ENCODE results near the gene FOXD2.

Gene FOXD2

DNA sequence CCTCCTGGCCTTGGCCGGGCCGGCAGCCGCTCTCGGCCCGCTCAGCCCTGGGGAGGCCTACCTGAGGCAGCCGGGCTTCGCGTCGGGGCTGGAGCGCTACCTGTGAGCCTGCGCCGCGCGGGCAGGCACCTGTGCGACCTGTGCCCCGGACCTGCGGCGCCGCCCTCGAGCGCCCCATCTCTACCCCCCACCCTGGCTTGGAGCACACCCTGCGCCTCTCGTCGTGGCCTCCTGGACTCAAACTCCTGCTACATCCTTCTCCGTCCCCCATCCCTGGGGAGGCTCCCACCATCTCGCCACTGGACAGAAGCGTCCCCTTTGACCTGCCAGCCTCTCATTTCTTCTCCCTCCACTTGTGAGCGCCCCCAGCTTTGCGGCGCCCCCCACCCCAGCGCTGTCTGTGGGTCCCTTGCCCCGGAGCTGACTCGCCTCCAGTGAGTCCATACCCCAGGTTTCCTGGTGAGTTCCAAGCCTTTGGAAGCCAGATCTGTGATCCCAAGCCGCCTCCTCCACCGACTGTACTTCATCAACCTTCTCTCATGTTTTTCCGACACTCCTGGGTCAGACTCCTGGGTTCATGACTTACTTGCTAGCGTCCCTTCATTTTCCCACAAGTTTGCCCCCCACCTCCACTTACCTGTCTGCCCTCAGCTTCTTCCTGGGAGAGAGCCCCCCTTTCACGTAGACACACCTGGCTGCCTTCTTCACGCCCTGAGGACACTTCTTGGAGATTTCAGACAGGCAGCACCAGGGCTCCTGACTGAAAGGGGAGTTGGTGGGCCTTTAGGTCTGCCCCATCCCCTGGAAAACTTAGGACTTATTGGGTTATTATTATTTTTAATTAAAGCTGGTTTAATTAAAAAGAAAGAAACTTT is 20.4 kb upstream of the FOXD2 start:
- no peak for DNase-seq

- DNase-seq, result no peak
Measured at GRCh38 chr1:47418122-47418521, 19.7 kb upstream of the FOXD2 start.

DNA sequence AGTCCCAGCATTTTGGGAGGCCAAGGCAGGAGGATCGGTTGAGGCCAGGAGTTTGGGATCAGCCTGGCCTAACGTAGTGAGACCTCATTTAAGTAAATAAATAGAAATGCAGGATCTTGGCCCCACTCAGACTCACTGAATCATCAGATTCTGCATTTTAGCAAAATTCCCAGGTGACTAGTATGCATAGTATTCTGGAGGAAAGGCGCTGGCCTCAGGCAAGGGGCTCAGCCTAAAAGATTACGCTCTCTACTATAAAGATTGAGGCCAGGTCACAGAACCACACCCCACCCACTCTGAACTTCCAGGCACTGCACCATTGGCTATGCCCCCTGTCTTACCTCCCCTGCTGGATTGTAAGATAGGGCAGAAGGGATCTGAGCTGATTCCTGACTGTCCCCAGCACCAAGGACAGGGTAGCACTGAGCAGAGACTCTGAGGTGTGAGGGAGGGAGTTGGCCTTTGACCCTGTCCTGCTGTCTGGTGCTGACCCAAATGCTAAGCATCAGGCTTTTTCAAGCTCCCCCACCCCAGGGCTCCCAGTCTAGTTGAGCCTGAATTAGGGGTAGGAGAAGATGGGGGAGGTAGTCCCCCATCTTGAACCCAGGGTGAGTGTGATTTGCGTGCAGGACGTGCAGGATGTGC is 19.0 kb upstream of the FOXD2 start:
- no peak for DNase-seq

DNA sequence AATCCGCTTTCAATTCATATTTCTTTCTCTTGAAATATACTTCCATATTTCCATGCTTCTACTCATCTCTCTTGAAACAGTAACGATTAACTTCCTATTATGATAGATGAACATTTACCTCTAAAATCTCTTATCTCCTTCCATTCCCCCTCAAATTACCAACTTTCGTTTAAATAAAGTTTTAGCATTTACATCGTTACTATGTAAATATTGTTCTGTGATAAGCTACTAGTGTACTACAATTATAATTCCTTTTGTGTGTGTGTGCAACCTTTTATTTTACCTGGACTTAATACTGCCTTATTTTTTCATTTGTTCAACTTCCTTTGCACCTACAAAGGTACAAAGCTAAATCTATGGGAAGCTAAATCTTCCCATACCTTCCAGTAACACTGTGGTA is 17.3 kb upstream of the FOXD2 start:
- DNase-seq, result no peak

DNA sequence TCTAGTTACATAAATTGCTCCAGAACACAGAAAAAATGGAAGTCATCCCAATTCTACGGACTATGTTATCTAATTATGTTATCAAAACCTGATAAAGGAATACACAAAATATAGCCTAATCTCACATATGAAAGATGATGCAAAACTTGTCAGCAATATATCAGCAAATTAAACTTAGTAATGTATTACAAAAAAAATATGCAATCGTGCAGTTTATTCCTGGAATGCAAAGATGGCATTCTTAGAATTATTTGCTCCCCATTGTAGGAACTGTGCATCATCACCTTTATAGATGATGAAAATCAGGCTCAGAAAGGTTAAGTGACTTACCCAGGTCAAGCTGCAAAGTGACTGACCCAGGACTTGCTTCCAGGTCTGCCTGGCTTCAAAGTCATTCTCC is 14.0 kb upstream of the FOXD2 start:
- DNase-seq, result no peak

GRCh38 chr1:47424336-47424982 is 13.4 kb upstream of the FOXD2 start:
- DNase-seq, result peak; percentile 14 to 42

DNA sequence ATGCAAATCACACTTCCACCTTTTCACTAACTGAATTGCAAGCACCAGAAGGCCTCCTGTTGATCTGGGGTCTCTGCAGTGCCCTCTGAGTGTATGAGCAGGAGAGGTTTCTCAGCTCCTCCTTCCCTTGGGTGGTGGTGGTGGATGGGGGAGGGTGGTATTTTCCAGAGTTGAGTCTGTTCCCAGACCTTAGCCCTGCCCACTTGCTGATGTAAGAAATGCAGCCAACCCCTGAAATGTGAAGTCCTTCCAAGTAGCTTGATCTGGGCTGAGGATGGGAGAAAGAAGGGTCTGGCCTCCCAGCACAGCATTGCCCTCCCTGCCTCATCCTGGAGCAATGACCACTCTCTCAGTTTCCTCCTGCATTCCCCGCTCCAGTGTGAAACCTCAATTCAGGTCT is 6.3 kb upstream of the FOXD2 start:
- DNase-seq, result no peak

GRCh38 chr1:47432071-47433036 is 5.5 kb upstream of the FOXD2 start:
- peak; percentile 90 to 91 for DNase-seq

DNA sequence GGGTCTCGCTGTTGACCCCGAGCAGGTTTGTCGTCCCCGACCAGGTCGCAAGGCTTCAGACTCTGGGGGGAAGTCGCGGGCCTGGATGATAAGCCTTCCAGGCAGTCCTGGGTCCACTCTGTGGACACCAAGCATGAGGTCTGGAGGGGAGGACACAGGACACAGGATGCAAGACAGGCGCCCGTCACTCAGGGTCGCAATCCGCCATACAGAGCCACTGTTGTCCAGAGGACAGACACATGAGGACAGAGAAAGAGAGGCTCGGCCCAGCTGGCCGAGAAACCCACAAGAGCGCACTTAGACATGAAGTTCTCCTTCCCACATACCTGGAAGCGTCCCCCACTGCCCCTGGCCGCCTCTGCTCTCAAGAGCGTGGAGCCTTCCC is 4.8 kb upstream of the FOXD2 start:
- no peak for DNase-seq

- DNase-seq, result no peak
Measured at GRCh38 chr1:47433477-47434050, 4.3 kb upstream of the FOXD2 start.

DNA sequence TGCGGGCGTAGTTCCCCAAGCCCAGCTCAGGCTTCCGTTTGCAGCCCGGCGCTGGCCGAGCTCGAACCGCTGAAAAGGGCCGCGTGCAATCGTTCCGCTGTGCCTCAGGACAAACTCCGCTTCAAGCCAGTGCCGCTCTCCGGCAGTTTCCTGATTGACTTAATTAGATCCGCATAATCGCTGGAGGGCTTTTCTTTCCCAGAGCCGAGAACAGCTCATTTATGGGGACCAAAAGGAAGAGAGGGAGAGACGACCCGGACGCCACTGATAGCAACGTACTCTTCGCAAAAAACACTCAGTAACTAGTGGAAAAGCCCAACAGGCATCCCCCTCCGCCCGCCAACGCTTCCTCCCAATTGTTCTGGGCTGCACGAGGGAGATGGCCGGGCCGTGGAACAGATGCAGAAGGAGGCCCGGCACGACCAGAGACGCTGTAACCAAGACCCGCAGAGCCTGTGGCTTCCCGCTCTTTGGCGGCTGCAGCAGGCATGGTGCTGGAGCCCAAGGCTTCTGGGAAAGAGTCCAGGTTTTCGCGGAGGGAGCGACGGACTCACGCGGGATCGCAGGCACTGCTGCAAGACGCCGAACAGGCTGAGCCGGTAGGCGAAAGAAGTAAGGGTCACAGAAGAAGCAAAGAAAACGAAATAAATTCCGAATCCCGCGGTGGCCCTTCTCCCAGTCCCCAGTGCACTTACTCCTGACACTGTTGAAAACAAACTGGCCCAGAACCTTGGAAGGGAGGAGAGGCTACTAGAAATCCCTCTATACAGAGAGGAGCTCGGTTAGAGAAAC is 3.6 kb upstream of the FOXD2 start:
- peak; percentile 38 to 51 for DNase-seq

- DNase-seq, result no peak
Measured at GRCh38 chr1:47435506-47436303, 2.1 kb upstream of the FOXD2 start.

GRCh38 chr1:47436304-47436978 is 1.4 kb upstream of the FOXD2 start:
- DNase-seq, result peak; percentile 70 to 77

GRCh38 chr1:47436979-47437446 is 831 bp upstream of the FOXD2 start:
- peak in 1 of 2 experiments; percentile 46 for DNase-seq

DNA sequence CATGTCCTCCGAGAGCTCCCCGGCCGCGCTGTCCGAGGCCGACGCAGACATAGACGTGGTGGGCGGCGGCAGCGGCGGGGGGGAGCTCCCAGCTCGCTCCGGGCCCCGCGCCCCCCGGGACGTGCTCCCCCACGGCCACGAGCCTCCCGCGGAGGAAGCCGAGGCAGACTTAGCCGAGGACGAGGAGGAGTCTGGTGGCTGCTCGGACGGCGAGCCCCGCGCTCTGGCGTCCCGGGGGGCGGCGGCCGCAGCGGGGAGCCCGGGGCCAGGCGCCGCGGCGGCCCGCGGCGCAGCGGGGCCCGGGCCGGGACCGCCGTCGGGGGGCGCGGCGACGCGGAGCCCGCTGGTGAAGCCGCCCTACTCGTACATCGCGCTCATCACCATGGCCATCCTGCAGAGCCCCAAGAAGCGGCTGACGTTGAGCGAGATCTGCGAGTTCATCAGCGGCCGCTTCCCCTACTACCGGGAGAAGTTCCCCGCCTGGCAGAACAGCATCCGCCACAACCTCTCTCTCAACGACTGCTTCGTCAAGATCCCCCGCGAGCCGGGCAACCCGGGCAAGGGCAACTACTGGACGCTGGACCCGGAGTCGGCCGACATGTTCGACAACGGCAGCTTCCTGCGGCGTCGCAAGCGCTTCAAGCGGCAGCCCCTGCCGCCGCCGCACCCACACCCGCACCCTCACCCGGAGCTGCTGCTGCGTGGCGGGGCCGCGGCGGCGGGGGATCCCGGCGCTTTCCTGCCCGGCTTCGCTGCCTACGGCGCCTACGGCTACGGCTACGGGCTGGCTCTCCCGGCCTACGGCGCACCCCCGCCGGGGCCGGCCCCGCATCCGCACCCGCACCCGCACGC is 547 bp downstream of the FOXD2 start:
- no peak for DNase-seq

DNA sequence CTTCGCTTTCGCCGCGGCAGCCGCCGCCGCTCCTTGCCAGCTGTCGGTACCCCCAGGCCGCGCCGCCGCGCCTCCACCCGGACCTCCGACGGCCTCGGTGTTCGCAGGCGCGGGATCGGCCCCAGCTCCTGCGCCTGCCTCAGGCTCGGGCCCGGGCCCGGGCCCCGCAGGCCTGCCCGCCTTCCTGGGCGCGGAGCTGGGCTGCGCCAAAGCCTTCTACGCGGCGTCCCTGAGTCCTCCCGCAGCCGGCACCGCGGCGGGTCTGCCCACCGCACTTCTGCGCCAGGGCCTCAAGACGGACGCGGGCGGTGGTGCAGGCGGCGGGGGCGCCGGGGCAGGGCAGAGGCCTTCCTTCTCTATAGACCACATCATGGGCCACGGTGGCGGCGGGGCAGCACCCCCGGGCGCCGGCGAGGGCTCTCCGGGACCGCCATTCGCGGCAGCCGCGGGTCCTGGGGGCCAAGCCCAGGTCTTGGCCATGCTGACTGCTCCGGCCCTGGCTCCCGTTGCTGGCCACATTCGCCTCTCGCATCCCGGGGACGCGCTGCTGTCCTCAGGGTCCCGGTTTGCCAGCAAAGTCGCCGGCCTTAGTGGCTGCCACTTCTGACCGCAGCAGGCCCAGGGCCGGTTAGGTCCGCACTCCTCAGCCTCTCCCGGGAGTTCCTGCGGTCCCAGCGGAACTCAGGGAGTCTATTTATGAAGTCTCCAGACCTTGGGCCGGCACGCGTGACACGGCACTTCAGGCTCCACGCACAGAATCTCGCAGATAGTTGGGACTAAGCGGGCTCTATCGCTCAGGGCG is 1.4 kb downstream of the FOXD2 start:
- DNase-seq, result no peak

- DNase-seq, result no peak
Measured at GRCh38 chr1:47439819-47440598, 2.2 kb downstream of the FOXD2 start.
